Activated naive CD4-positive, alpha-beta T cell treated with anti-CD3 and anti-CD28 coated beads, Interleukin-2, amount 50 U/mL, for 24 hours (primary cell): ENCODE results near the gene PDCL2.
"Not testable (repeated sequence)": the region's sequence is repeated elsewhere in the genome, so short reads cannot be mapped to it uniquely, and the experiment has no call there.

Source experiments
- H3K27ac Mint-ChIP-seq: one replicate; pipeline ENCODE4 v1.8.0; 2021; ENCODE audit warnings: mild to moderate bottlenecking, mixed read lengths
- H3K27me3 Mint-ChIP-seq: one replicate; pipeline ENCODE4 v1.8.0; 2021; ENCODE audit warnings: mixed read lengths
- H3K36me3 Mint-ChIP-seq: one replicate; pipeline ENCODE4 v1.8.0; 2021; ENCODE audit warnings: mixed read lengths
- H3K4me1 Mint-ChIP-seq: one replicate; pipeline ENCODE4 v1.8.0; 2021; ENCODE audit warnings: mixed read lengths
- H3K4me3 Mint-ChIP-seq: one replicate; pipeline ENCODE4 v1.8.0; 2021; ENCODE audit warnings: mild to moderate bottlenecking, mixed read lengths
- H3K9me3 Mint-ChIP-seq: one replicate; pipeline ENCODE4 v1.8.0; 2021; ENCODE audit warnings: mixed read lengths

Gene PDCL2

DNA sequence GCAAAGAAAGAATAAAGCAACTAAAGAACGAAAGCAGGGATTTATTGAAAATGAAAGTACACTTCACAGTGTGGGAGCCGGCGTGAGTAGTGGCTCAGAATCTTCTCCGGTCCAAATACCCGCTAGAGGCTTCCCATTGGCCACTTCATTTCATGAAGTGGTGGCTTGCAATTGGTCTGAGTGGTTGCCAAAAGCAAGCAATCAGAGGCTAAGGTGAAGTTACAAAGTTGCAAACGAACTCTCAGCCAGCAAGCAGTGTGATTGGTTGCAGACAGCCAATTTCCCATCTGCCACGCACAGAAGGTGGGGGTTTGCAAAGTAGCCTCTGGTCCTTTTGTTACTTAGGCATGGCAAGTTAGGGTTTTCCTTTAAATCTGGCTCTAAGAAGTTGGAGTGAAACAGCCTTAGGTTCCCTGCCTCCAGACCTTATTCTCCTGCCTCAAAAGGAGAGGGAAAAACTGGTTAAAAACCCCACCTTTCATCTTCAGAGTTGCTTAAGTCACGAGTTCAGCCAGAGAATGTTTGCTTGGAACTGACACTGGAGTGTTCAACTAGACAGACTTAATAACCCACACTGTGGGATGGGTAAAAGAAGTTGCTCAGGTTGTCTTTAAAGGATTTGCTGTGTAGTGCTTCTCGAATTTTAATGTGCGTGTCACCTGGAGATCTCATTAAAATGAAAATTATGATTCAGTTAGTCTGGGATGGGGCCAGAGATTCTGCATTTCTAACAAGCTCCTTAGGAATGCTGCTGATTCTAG is 38.4 kb downstream of the PDCL2 start:
- H3K4me3 Mint-ChIP-seq: no peak overlapping the region
- no peak overlapping the region for H3K27ac Mint-ChIP-seq
- peaks cover 16% of the 10 kb centered on the region for H3K4me1 Mint-ChIP-seq
- no peaks in the 10 kb centered on the region for H3K9me3 Mint-ChIP-seq
- peaks cover 6% of the 10 kb centered on the region for H3K27me3 Mint-ChIP-seq
- H3K36me3 Mint-ChIP-seq: no peaks in the 10 kb centered on the region

DNA sequence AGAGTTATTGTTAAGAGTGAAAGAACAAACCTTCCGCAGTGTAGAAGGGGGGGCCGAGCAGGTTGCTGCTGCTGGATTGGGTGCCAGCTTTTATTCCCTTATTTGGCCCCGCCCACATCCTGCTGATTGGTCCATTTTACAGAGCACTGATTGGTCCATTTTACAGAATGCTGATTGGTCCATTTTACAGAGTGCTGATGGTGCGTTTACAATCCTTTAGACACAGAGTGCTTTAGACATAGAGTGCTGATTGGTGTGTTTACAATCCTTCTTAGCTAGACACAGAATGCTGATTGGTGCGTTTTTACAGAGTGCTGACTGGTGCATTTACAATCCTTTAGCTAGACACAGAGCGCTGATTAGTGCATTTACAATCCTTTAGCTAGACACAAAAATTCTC is 40.1 kb downstream of the PDCL2 start:
- H3K27me3 Mint-ChIP-seq, H3K9me3 Mint-ChIP-seq, H3K36me3 Mint-ChIP-seq, H3K4me3 Mint-ChIP-seq, H3K27ac Mint-ChIP-seq: not testable (repeated sequence)
- H3K4me1 Mint-ChIP-seq: peaks cover 26% of the 10 kb centered on the region

DNA sequence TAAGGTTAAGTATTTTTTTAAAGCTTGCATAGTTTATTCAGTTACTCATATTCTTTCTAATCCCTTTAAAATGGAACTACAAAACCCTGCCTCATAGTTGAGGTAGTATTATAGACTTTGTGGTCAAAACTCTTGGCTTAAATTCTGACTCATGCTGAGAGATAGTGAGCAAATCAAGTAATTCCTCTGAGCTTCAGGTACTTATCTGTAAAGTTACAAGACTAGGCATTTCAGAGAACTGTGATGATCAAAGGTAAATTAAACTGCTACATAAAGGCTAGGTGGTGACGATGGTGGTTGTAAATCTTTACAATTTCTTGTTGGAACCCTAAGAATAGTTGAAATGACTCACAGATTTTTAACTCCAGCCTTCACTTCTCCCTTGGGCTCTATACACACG is 42.2 kb downstream of the PDCL2 start:
- Mint-ChIP-seq H3K9me3 (no peaks in the 10 kb centered on the region), H3K36me3 (no peaks in the 10 kb centered on the region), H3K27me3 (peaks cover 2% of the 10 kb centered on the region), H3K4me1 (peaks cover 30% of the 10 kb centered on the region), H3K4me3 (no peak overlapping the region), H3K27ac (no peak overlapping the region)

DNA sequence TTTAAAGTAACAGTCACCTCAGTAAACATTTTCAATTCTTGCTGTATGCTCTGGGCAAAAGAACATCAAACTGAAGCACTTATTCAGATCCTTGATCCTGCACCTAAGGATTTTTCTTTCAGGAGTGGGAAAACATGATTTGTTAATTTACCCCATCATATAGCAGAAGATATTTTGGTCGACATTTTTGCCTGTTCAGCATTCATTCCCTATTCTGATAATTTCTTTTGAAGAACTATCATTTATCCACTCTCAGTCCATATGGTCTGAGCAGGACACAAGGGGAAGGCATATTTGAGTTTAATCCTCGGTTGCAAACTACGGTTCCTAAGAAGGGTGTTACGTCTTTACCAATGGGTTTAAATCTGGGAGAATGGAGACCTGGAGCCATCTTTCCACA is 44.1 kb downstream of the PDCL2 start:
- Mint-ChIP-seq H3K4me3 (peak overlapping the region; percentile 95), H3K27ac (no peak overlapping the region), H3K9me3 (no peaks in the 10 kb centered on the region), H3K36me3 (no peaks in the 10 kb centered on the region), H3K4me1 (peaks cover 48% of the 10 kb centered on the region), H3K27me3 (no peaks in the 10 kb centered on the region)

DNA sequence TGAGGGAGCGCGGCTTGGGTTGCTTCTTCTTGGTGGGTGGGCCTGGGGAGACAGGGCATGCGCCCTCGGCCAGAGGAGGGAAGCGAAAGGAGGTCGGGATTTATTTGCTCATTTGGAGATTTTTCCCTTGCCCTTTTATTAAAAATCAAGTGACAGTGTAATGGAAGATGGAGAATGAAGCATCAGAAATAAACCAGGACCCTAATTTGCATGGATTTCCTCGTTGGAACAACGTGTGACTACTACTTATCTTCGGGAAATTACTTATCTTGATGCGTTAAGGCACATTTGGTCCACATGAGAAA is 44.6 kb downstream of the PDCL2 start:
- Mint-ChIP-seq H3K27me3 (no peaks in the 10 kb centered on the region), H3K9me3 (no peaks in the 10 kb centered on the region), H3K4me1 (peaks cover 52% of the 10 kb centered on the region), H3K36me3 (no peaks in the 10 kb centered on the region), H3K4me3 (peak overlapping the region; percentile 95), H3K27ac (peak overlapping the region; percentile 92)

DNA sequence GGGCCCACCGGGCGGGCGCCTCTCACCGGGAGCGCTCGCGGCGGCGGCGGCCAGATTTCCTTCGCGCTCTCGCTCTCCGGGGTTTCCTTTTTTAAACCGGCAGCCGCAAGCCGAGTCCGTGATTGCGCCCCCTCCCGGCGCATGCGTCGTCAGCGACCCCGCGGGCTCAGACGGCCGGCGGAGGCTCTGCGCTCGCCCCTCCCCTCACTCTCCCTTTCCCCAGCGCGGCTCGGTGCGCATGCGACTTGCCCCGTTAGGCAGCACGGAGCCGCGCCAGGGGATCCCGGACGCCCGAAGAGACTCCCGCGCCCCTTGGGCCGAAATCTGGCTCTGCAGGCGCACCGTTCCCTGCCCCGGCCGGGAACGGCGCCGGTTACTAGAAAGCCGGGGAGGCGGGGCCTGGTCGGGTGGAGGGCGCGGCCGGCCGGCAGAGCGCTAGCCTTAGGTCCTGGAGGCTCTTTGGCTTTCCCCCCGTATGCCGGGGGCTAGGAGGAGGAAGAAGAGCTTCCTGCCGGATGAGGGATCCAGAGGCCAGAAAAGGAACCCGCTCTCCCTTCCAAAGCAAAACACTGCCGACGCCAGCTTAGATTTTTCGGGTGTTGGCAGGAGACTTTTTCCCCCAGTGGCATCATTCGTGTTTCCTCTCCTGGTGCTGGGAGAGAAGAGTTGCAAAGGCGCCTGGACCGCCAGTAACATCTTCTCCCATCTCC is 45.1 kb downstream of the PDCL2 start, which contains the start of gene CLOCK:
CLOCK (minus strand) TSS at position 154 of the 710 bp plus-strand sequence. CDS start 64,124 bp downstream, outside the sequence.
- no peaks in the 10 kb centered on the region for H3K27me3 Mint-ChIP-seq
- H3K4me3 Mint-ChIP-seq: peak within 1 kb of the TSS; percentile 95
- H3K4me1 Mint-ChIP-seq: peaks cover 55% of the 10 kb centered on the region
- H3K9me3 Mint-ChIP-seq: no peaks in the 10 kb centered on the region
- peak within 1 kb of the TSS; percentile 93 for H3K27ac Mint-ChIP-seq
- H3K36me3 Mint-ChIP-seq: no peaks in the 10 kb centered on the region

DNA sequence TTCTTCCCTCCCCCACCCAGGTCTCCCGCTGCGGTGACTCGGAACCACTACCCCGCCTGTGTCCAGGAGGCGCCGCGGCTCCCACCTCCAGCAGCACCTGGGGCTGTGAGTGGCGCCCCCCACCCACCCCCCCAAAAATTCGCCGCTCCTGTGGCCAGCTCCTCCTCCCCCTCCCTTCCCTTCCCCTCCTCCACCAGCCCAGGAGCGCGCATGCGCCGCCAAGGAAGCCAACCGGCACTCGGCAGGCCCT is 45.6 kb downstream of the PDCL2 start:
- H3K27ac Mint-ChIP-seq: no peak overlapping the region
- no peaks in the 10 kb centered on the region for H3K27me3 Mint-ChIP-seq
- peak overlapping the region; percentile 95 for H3K4me3 Mint-ChIP-seq
- no peaks in the 10 kb centered on the region for H3K9me3 Mint-ChIP-seq
- H3K4me1 Mint-ChIP-seq: peaks cover 59% of the 10 kb centered on the region
- no peaks in the 10 kb centered on the region for H3K36me3 Mint-ChIP-seq

DNA sequence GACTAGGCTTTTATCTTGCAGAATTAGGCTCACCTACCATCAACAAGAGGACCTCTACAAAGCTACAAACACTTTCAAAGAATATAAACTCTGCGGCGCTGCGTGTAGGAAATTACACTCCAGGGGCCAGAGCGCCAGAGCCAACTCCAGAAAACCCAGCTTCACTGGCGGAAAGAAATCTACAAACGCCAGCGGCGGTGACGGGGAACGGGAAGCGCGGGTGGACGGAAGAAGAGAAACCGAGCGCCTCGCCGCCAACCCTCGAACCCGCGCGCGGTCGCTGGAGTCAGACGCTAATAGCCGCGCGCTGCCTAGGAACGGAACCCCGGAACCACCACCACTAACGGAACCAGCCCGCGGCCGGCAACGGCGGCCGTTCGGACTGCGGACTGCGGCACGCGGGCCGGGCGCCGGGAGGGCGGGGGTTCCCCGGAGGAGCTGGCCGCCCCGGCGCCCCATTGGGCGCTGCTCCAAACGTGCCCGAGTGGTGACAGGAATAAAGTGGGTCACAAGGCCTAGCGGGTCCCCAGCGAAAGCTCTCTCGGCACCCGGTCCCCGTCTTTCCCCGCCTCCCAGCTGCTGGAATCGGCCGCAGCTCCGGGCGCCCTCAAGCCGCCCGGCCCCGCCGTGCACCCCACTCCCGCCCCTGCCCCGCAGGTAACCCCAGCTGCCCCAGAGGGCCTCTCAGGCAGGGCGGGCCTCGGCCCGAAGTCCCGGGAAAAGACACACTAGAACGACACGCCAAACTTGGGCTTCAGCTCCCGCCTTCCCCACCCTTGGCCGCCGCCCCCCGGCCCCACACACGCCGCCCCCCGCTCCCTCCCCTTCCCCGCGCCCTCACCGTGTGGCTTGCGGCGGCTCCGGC is 46.2 kb downstream of the PDCL2 start:
- Mint-ChIP-seq H3K27ac (peak overlapping the region; percentile 93), H3K9me3 (no peaks in the 10 kb centered on the region), H3K36me3 (no peaks in the 10 kb centered on the region), H3K4me3 (peak overlapping the region; percentile 95), H3K27me3 (no peaks in the 10 kb centered on the region), H3K4me1 (peaks cover 63% of the 10 kb centered on the region)

DNA sequence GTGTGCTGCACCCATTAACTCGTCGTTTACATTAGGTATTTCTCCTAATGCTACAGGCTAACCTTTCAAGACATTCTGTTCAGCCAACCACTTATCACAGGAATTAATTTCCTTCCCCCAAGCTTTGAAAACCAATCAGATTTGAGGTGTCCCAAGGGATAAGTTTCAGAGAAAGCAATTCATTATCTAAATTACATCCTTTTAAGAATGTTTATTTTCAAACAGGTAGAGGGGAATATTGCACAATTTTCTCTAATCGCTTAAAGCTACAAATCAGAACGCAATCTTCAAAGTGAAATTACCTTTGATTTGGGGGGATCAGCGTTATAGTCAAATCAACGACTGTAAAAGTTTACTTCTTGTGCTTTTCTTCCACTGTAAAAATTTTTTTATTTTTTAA is 46.9 kb downstream of the PDCL2 start:
- Mint-ChIP-seq H3K27me3 (no peaks in the 10 kb centered on the region), H3K4me1 (peaks cover 63% of the 10 kb centered on the region), H3K36me3 (no peaks in the 10 kb centered on the region), H3K4me3 (peak overlapping the region; percentile 94), H3K9me3 (no peaks in the 10 kb centered on the region), H3K27ac (peak overlapping the region; percentile 93)

DNA sequence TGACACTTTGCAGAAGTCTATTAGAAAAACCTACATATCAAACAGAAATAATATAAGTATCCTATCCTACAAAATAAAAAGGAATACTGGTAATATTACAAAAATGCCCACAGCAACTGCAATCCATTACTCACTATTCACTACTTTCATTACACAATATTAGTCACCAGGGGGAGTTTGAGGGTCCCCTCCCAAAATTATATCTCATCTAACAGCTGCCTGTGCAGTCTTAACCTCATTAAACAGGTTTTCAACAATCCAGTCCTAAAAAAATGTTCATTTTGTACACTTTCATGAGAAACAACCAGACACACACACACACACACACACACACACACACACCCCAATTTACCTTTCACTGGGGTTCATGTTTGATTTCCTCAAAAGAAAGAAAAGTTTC is 48.2 kb downstream of the PDCL2 start:
- no peaks in the 10 kb centered on the region for H3K36me3 Mint-ChIP-seq
- H3K4me1 Mint-ChIP-seq: peaks cover 54% of the 10 kb centered on the region
- peak overlapping the region; percentile 94 for H3K4me3 Mint-ChIP-seq
- no peak overlapping the region for H3K27ac Mint-ChIP-seq
- H3K27me3 Mint-ChIP-seq: no peaks in the 10 kb centered on the region
- no peaks in the 10 kb centered on the region for H3K9me3 Mint-ChIP-seq

DNA sequence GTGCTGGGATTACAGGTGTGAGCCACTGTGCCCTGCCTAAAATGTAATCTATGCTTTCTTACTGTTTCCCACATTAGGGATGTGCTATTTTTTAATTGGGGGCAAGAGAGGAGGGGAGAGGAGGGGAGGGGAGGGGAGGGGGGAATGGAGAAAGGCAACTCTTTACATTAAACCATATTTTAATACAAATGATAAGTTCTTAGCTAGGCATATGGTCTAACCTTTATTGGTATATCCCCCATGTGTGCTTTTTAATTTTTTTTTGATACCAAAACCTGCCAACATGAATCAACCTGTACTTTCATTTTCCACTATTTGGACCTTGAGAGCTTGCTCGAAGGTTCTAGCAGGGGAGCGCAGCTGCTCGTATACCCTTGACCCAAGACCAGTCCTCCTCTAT is 51.8 kb downstream of the PDCL2 start:
- Mint-ChIP-seq H3K27me3 (no peaks in the 10 kb centered on the region), H3K36me3 (no peaks in the 10 kb centered on the region), H3K4me3 (no peak overlapping the region), H3K27ac (no peak overlapping the region), H3K4me1 (peaks cover 56% of the 10 kb centered on the region), H3K9me3 (no peaks in the 10 kb centered on the region)

DNA sequence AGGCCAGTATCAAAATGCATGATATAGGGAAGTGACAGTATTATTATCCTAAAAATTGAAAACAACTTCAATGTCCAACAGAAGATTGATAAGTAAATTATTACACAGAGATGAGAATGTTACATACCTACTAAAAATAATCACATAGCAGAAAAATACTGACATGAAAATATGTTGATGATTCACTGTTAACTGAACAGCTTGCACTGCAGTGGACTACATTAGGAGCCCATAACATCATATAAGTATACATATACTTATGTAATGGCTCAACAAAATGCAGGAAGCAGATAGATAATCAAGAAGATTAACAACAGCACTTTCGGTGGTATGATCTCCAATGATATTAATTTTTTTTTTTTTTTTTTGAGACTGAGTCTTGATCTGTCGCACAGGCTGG is 52.4 kb downstream of the PDCL2 start:
- Mint-ChIP-seq H3K9me3 (no peaks in the 10 kb centered on the region), H3K27ac (no peak overlapping the region), H3K27me3 (no peaks in the 10 kb centered on the region), H3K4me3 (no peak overlapping the region), H3K36me3 (no peaks in the 10 kb centered on the region), H3K4me1 (peaks cover 50% of the 10 kb centered on the region)

DNA sequence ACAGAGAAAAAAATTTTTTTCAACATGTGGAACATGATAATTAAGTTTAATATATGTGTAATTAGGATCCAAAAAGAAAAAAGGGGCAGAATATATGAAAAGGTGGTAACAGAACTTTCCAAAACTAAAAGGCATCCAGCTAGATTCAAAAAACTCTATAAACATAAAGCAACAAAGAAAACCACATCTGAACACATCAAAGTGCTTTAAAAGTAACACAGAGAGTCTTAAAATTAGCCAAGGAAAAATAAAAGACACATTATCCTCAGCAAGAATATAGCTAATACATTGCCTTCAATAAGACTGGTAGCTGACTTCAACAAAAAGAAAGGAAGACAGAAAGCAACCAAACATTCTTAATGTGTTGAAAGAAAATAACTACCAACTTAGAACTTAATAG is 53.5 kb downstream of the PDCL2 start:
- Mint-ChIP-seq H3K27me3 (no peaks in the 10 kb centered on the region), H3K27ac (peak overlapping the region; percentile 23)

DNA sequence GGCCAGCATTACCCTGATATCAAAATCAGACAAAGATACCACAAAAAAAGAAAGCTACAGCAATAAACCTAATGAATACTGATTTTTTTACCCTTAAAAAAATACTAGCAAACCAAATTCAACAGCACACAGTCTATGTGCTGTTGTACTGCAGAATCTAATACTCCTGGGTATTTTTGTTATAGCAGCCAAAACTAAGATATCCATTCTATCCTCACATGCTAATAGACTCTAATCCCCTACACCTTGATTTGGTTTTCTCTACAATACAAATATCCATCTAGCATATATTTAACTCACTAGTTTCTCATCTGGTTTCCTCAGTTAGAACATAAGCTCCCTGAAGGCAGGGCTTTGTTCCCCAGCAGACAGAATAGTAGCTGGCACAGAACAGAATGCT is 57.7 kb downstream of the PDCL2 start:
- peaks cover 10% of the 10 kb centered on the region for H3K9me3 Mint-ChIP-seq
- peaks cover 24% of the 10 kb centered on the region for H3K36me3 Mint-ChIP-seq
- peaks cover 25% of the 10 kb centered on the region for H3K4me1 Mint-ChIP-seq
- no peak overlapping the region for H3K4me3 Mint-ChIP-seq
- H3K27ac Mint-ChIP-seq: no peak overlapping the region
- H3K27me3 Mint-ChIP-seq: no peaks in the 10 kb centered on the region

More for the DNA sequence above, 53.5 kb downstream of the PDCL2 start:
- Mint-ChIP-seq H3K4me1 (peaks cover 40% of the 10 kb centered on the region), H3K36me3 (peaks cover 2% of the 10 kb centered on the region), H3K4me3 (no peak overlapping the region), H3K9me3 (no peaks in the 10 kb centered on the region)

DNA sequence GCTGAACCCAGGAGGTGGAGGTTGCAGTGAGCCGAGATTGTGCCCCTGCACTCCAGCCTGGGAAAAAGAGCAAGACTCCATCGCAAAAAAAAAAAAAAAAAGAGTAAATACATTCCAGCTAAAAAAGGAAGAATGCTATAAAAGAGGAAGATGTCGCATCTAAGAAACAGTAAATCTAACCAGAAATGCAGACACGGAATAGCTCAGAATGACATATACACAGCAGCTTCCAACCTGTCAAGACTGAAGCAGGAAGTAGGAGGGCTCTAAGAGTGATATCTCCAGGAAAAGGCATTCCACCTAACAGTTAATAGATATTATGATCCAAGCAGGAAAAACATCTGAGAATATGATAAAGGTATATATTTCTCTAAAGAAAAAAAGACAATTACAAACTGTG is 61.4 kb downstream of the PDCL2 start:
- Mint-ChIP-seq H3K4me3 (no peak overlapping the region), H3K9me3 (peaks cover 10% of the 10 kb centered on the region), H3K4me1 (peaks cover 18% of the 10 kb centered on the region), H3K36me3 (peaks cover 28% of the 10 kb centered on the region), H3K27ac (no peak overlapping the region), H3K27me3 (no peaks in the 10 kb centered on the region)

DNA sequence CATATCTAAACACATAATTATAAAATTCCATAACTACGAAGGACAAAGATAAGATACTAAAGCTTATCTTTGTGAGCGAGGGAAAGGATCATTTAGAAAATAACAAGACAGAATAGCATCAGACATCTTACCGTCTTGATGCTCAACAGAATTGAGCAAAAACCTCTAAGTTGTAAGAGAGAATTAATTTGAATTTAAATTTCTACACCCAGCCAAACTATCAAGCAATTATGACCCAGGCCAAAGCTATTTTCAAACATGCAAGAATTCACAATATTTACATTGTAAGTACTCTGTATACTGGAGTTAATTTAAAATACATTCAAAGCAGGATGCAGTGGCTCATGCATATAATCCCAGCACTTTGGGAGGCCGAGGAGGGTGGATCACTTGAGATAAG is 61.9 kb downstream of the PDCL2 start:
- H3K4me1 Mint-ChIP-seq: peaks cover 18% of the 10 kb centered on the region
- H3K4me3 Mint-ChIP-seq: no peak overlapping the region
- H3K9me3 Mint-ChIP-seq: peaks cover 10% of the 10 kb centered on the region
- no peak overlapping the region for H3K27ac Mint-ChIP-seq
- no peaks in the 10 kb centered on the region for H3K27me3 Mint-ChIP-seq
- peaks cover 28% of the 10 kb centered on the region for H3K36me3 Mint-ChIP-seq
